GM18520 (cell line): Measurements from ENCODE around the gene MOB3B.

ENCODE experiments used
- ATAC-seq: cut with Tn5 transposase; IDR thresholded peaks from one replicate; pipeline ENCODE4 v1.9.1; 2021; ENCODE audit not compliant: unreplicated experiment

The MOB3B gene

GRCh38 chr9:27369591-27369990 lies 160.0 kb downstream of the MOB3B start:
- ATAC-seq, result no peak

- no peak for ATAC-seq
These were observed 161.2 kb downstream of the MOB3B start for GRCh38 chr9:27368316-27368985.

DNA sequence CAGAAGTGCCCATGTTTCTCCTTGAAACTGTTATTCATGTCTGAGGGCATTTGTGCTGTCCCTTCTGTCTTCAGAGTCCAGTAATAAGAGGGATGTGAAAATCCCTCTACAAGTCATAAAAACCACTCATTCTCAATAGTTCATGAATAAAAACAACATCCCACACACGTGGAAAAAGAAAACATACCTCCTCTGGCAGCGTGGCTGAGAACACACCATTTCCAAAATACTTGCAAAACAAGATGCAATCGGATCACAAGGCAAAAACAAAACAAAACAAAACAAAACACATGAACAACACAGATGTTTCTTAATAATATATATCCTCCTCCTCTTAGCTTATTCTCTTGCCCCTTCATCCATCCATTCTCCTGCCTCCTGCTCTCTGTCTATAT lies 161.7 kb downstream of the MOB3B start:
- ATAC-seq, result no peak

- ATAC-seq, result peak; percentile 59
These were observed 162.3 kb downstream of the MOB3B start for GRCh38 chr9:27367175-27367798.

DNA sequence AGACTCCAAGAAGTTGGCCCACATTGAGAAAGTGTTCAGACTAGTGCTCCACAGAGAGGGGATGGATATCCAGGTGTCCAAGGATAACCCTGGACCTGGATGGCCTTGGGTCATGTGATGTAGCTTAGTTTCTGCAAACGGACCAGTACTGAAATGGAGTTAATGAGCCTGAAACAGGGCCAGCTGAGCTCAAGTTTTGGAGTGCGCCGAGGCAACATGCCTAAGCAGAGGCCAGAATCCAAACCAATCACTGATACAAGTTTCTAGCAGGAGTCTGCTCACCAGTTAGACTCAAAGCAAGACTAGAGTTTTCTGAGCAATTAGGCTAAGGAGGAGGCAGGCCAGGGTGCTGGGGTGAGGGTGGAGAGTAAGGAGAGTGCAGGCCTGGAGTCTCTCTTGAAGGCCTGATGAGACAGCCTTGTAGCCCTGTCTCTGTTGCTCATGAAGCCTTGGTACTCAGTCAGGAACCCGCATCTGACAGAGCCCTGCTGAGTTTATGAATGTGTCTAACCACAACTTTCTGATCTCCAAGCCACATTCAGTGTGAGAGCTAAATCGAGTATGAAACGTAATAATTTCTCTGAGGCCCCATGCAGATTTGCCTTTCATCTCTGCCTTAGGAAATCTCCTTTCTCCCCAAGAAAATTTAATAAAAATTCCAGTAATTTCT lies 163.8 kb downstream of the MOB3B start:
- peak; percentile 90 for ATAC-seq

DNA sequence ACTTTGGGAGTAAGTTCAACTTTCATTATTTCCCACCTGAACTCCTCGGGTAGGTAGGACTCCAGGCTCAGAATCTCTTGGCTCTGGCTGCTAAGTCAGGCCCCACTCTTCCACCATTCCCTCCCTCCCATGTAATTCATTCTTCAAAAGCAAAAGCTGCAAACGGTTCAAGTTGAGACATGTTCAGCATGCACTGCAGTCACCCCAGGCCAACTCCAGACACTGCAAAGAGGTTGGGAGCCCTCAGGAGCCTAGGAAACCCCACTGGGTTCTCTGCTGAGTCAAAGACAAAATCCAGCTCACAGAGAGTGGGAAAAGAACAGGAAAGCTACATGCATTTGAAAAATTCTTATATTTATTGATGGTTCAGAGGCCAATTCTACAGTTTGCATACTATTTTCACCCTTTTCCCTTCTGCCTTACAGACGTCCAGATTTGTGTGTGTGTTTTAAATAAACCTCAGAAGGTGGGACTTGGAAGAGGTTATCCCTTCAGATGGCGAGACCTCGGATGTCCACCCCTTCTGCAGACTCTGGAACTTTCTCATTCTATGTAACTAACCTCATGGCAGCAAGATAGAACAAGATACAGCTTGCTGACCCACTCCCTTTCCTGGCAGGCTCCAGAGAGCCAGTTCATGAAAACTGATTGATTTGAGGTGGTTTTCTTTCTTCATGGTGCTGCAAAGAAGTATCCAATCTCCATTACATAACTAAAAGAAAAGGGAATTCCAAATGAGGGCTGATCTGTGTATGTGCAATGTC lies 167.0 kb downstream of the MOB3B start:
- no peak for ATAC-seq

DNA sequence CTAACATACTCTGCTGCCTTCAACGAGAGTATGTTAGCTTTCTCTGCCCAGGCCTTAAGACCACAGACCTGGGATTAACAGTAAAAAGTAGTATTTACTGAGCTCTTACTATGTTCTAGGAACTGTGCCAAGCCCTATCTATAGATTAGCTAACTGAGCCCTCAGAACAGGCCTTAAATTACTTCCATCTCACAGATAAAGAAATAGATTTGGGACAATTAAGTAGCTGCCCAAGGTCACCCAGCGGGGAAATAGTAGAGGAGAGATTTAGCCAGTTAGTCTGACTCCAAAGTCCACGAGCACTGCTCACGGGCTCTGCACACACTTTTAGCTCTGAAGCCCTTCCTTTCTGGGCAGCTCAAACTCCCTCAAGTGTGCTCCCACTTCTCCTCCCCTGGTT lies 168.1 kb downstream of the MOB3B start:
- no peak for ATAC-seq

DNA sequence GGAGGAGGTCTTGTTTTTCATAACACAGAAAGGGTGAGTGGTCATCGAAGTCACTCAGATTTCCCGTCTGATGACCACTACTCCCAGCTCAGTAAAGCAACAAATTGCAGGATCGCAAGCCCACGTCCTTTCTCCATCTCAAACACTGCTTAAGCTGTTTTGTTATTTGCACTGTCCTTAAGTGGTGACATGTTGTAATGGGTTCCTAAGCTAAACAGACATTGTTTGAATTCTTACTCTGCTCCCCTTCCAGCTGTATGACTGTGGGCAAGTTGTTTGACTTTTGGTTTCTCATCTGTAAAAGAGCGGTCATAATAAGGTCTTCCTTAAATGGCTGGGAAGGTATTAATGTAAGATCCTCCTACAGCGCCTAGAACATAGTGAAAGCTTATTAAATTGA lies 169.9 kb downstream of the MOB3B start:
- no peak for ATAC-seq

- ATAC-seq, result no peak
These were observed 171.6 kb downstream of the MOB3B start for GRCh38 chr9:27358007-27358406.

DNA sequence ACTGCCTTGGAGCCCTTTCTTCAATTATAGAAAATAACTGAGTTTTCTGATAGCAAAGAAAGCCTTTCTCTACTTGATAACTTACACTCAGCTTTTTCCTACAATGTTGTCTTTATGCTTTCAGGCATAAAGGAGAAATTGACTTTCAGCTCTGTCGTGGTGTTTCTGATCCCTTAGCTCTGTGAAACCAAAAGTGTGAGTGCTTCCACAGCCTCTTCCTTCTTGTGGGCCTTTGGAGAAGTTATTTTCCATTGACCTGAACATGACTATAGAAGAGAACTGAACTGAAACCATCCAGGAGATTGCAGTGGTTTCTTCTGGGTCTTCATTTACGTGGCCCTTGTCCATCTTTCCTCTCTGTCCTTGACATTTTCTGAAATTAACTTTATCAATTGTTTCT lies 173.2 kb downstream of the MOB3B start:
- ATAC-seq, result no peak

- no peak for ATAC-seq
These were observed 174.4 kb downstream of the MOB3B start for GRCh38 chr9:27355166-27355565.

DNA sequence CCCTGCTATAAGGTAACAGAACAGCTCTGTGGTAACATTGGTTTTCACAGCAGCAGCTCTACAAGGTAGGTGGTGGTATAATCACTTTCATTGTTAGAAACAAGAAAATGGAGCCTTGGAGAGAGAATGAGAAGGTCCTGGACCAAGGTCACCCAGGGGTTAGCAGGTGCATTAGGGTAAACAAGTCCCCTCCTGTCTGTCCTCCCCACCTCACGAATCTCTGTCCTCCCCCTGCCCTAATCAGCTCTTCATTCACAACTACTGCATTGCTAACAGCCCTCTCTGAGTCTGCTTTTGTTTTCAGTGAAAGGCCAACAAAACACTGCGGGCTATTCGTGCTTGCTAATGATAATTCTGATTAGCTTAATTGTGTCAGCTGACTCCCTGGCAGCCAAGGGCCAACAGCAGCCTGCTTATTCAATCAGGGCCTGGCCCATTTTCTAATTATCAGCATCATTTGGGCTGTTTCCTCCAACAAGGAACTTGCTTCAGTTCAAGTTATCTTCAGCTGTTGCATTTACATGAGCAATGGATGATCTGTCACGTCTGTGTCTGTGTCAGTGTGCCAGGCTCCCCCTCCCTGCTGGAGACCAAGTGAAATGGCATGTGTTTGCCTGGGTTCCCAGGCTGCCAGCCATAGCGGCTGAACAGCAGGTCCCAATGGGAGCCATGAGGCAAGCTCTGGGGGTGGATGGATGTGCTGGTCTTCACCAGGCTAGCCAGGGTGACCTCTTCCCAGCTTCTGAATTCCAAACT lies 176.0 kb downstream of the MOB3B start:
- peak; percentile 80 for ATAC-seq

GRCh38 chr9:27353166-27353473 lies 176.5 kb downstream of the MOB3B start:
- no peak for ATAC-seq

GRCh38 chr9:27352457-27353165 lies 177.0 kb downstream of the MOB3B start:
- ATAC-seq, result no peak

GRCh38 chr9:27351438-27351837 lies 178.2 kb downstream of the MOB3B start:
- ATAC-seq, result no peak

DNA sequence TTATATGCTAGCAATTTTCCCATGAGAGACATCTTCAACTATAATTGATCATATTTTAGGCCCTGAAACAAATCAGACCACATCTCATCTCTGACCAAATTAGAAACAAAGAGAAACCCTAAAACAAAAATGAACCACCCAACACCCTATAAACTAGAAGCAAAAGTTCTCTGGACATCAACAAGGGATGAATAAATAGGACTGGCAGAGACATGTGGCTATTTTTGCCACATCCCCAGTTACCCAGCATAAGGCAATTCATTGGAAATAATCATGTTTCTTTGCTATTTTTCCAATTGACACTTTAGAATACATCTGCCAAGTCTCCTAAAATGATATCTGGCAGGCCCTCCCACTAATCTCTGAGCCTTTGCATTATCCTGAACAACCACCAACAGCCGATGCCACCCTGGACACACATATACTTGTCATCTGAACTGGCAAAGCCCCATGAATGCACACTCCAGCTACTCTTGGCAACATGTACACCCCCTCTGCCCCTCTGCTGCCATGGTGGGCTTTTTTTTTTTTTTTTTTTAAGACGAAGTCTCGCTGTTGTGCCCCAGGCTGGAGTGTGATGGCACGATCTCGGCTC lies 179.1 kb downstream of the MOB3B start:
- no peak for ATAC-seq

DNA sequence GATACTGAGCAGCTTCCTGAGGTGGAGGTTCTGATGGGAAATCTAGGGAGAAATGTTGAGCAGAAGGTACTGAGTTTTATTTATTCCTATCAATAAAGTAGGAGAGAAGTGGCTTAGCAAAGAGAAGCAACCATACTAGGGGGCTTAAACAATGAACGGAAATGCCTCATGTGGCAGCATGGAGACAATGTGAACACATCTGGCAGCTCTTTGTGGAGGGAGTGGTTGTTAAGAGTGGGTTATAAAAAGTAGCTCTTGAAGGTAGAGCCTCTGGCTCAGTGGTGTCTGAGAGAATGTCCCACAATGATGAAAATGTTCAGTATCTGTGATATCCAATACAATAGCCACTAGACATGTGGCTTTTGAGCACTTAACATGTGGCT lies 179.9 kb downstream of the MOB3B start:
- no peak for ATAC-seq

- no peak for ATAC-seq
These were observed 180.6 kb downstream of the MOB3B start for GRCh38 chr9:27348785-27349697.

DNA sequence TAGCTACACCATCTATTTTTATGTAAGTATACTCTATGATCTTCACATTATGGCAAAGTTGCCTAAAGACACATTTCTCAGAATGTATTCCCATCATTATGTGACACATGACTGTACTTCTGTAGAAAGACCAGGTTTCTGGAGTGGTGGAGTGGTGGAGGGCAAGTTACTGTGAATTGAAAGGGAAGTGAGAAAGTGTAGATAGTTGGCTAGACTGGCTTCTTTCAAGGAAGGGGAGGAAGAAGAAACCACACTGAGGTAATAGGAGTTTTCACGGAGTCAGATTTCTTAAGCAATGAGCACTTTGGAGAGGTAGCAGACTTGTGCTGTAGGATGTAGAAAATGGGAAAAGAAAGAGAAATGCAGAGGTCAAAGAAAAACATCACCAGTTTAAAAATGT lies 181.7 kb downstream of the MOB3B start:
- no peak for ATAC-seq
